K562 (cell line): ENCODE results near the gene FPR1.

ENCODE experiments used
- CHD2 ChIP-seq: IDR thresholded peaks from 2 replicates; pipeline ENCODE4 v1.6.1; 2011; ENCODE audit warnings: low read depth, low read length
- CTCF ChIP-seq, 3 experiments: IDR thresholded peaks in 2 of 3; conservative IDR thresholded peaks in 1 of 3; 2 replicates each; pipeline ENCODE4 v1.5.1; 2011 to 2012; ENCODE audit warnings: low read length in 3 of 3, mild to moderate bottlenecking in 3 of 3, control low read depth in 2 of 3, improper control_type of control experiment in 1 of 3, inconsistent platforms in 1 of 3, low read depth in 1 of 3, mixed read lengths in 1 of 3, moderate library complexity in 1 of 3; ENCODE audit not compliant: insufficient read depth in 2 of 3
- MTA3 ChIP-seq: fragments of 450-650 bp; formaldehyde crosslinking; IDR thresholded peaks from 2 replicates; pipeline ENCODE4 v1.6.1; 2017; ENCODE audit warnings: mild to moderate bottlenecking, borderline replicate concordance
- SMAD1 ChIP-seq: fragments of 150-350 bp; IDR thresholded peaks from 2 replicates; pipeline ENCODE4 v1.6.1; 2014; ENCODE audit warnings: low read length, low read depth; ENCODE audit not compliant: partially characterized antibody
- ZFX ChIP-seq: sonication (generic); formaldehyde crosslinking; IDR thresholded peaks from 2 replicates; pipeline ENCODE4 v1.8.0; 2022; ENCODE audit warnings: mild to moderate bottlenecking, missing genetic modification reagents, moderate library complexity
- ZNF518B ChIP-seq: fragments of 250-450 bp; sonication (Bioruptor Pico); IDR thresholded peaks from 2 replicates; pipeline ENCODE4 v1.5.0; 2021; ENCODE audit warnings: mild to moderate bottlenecking, moderate library complexity
- TF ChIP-seq, protein P1 (sequence below): sonication (generic); formaldehyde crosslinking; IDR thresholded peaks from 2 replicates; pipeline ENCODE4 v1.8.0; 2022; ENCODE audit warnings: mild to moderate bottlenecking, missing genetic modification reagents

- TF ChIP-seq CHD2 (no peak), ZNF518B (no peak), ZFX (CRISPR knock-in tag) (no peak), CTCF (IDR thresholded peaks at IDR 0.05 in 2 of 3, conservative IDR thresholded peaks at IDR 0.05 in 1 of 3; ENCODE audit: insufficient read depth in 2 of 3, low read depth in 1 of 3, low read length in 3 of 3) (no peak), MTA3 (no peak), SMAD1 (no peak)
- TF ChIP-seq, protein P1, sequence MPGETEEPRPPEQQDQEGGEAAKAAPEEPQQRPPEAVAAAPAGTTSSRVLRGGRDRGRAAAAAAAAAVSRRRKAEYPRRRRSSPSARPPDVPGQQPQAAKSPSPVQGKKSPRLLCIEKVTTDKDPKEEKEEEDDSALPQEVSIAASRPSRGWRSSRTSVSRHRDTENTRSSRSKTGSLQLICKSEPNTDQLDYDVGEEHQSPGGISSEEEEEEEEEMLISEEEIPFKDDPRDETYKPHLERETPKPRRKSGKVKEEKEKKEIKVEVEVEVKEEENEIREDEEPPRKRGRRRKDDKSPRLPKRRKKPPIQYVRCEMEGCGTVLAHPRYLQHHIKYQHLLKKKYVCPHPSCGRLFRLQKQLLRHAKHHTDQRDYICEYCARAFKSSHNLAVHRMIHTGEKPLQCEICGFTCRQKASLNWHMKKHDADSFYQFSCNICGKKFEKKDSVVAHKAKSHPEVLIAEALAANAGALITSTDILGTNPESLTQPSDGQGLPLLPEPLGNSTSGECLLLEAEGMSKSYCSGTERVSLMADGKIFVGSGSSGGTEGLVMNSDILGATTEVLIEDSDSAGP: no peak
Observed at GRCh38 chr19:51749979-51750378, 1.7 kb downstream of the FPR1 start.
